Caco-2 (cell line): ENCODE measurements around the gene HEPH. TPM values are rescaled to one million over a fixed set of nuclear protein-coding genes. Genes with fewer than 3 reads are reported as not detected.

Experiments
- BruUV-seq: library from RNA; stranded (reverse); fragments of 400-500 nt; replicated peaks from 2 replicates; lab custom pipeline; 2021; lab: Mats Ljungman, UMichigan
- CTCF ChIA-PET: fragments of 300-600 bp; sonication (Branson Sonifier 250); formaldehyde crosslinking; loops from one replicate; lab custom pipeline; 2022; ENCODE audit warnings: antibody characterized with exemption; lab: Charles Lee
- POLR2A ChIA-PET: fragments of 300-600 bp; sonication (Branson Sonifier 250); formaldehyde crosslinking; loops from one replicate; lab custom pipeline; 2022; ENCODE audit warnings: antibody characterized with exemption; lab: Charles Lee
- DNase-seq, 2 experiments: peaks; one replicate each; pipeline versions ENCODE4 v3.0.0 to v3.0.0-alpha.2; 2020 to 2022
- H3K27me3 ChIP-seq: replicated peaks from 2 replicates; pipeline ENCODE4 v1.6.0; 2011; ENCODE audit warnings: low read length; ENCODE audit not compliant: control insufficient read depth, insufficient read depth
- H3K36me3 ChIP-seq: 2 replicates; pipeline ENCODE4 v1.5.1; 2011; ENCODE audit warnings: low read length; ENCODE audit not compliant: control insufficient read depth, insufficient read depth
- H3K4me1 ChIP-seq: fragments of 250-450 bp; sonication (Bioruptor Pico); 2 replicates; pipeline ENCODE4 v1.5.1; 2020; ENCODE audit warnings: mild to moderate bottlenecking
- H3K4me3 ChIP-seq: 2 replicates; pipeline ENCODE4 v1.5.1; 2011; ENCODE audit warnings: low read depth, mild to moderate bottlenecking, control low read depth, low read length
- H3K9me3 ChIP-seq: fragments of 250-450 bp; sonication (Bioruptor Pico); 2 replicates; pipeline ENCODE4 v1.5.1; 2020; ENCODE audit warnings: mild to moderate bottlenecking, moderate library complexity
- H3K27ac Mint-ChIP-seq: one replicate; pipeline ENCODE4 v1.8.0; 2022; ENCODE audit warnings: mixed read lengths; ENCODE audit not compliant: unreplicated experiment
- H3K27me3 Mint-ChIP-seq: one replicate; pipeline ENCODE4 v1.8.0; 2022; ENCODE audit warnings: mixed read lengths; ENCODE audit not compliant: insufficient read depth, unreplicated experiment
- H3K36me3 Mint-ChIP-seq: one replicate; pipeline ENCODE4 v1.8.0; 2022; ENCODE audit warnings: mild to moderate bottlenecking, mixed read lengths; ENCODE audit not compliant: insufficient read depth, unreplicated experiment
- H3K4me1 Mint-ChIP-seq: one replicate; pipeline ENCODE4 v1.8.0; 2022; ENCODE audit warnings: low read depth, mixed read lengths; ENCODE audit not compliant: unreplicated experiment
- H3K4me3 Mint-ChIP-seq: one replicate; pipeline ENCODE4 v1.8.0; 2022; ENCODE audit warnings: mild to moderate bottlenecking, moderate library complexity, mixed read lengths; ENCODE audit not compliant: unreplicated experiment
- H3K9me3 Mint-ChIP-seq: one replicate; pipeline ENCODE4 v1.8.0; 2022; ENCODE audit warnings: mixed read lengths; ENCODE audit not compliant: unreplicated experiment
- CTCF ChIP-seq, 2 experiments: fragments of 200-600 bp in 1 of 2; IDR thresholded peaks; 1 replicate in 1 of 2; 2 replicates in 1 of 2; pipeline versions ENCODE4 v1.5.1 to v1.8.0; 2011 to 2022; ENCODE audit warnings: antibody characterized with exemption in 1 of 2, control low read depth in 1 of 2, inconsistent platforms in 1 of 2, low read depth in 1 of 2, low read length in 1 of 2, mild to moderate bottlenecking in 1 of 2, moderate library complexity in 1 of 2; ENCODE audit not compliant: insufficient read depth in 1 of 2, severe bottlenecking in 1 of 2, unreplicated experiment in 1 of 2
- intact Hi-C: fragments of 100-400 bp; cut with micrococcal nuclease; formaldehyde crosslinking; loops from one replicate; pipeline ENCODE4 v1.10.0; 2022; ENCODE audit not compliant: unreplicated experiment
- total RNA-seq: library from RNA; stranded (reverse); gene quantifications from 2 replicates; pipeline ENCODE4 v1.2.3, GENCODE V29; 2022

HEPH gene
- total RNA-seq, 1 experiment from 2014 or later: 27.9 TPM

DNA sequence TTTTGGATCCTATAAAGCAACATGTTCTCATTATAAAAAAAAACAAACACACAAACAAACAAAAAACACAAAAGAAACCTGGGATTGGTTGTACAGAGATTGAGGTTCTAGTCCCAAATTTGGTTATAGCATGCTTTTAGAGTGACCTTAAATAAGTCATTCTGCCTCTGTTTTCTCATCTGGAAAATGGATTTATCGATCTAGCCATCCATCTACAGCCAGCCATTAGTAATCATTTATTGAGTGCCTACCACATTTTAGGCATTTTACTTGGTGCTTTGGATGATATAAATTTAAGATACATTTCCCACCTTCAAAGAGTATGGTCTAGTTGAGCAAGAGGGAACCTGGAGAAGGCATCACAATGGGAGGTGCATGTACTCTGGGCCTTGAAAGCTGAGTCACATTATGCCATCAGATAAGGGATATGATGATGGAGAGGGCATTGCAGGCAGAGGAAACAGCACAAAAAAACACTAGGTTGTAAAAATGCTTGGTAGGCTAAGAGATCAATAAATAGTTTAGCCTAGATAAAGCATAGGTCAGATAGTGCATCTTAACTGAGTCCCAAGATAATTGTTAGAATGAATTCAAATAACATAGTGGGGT, 91.4 kb downstream of the HEPH start:
- Histone ChIP-seq H3K9me3 (no peaks in the 10 kb centered on the region), H3K36me3 (no peaks in the 10 kb centered on the region), H3K27me3 (no peaks in the 10 kb centered on the region), H3K4me1 (no peaks in the 10 kb centered on the region), H3K4me3 (no peak overlapping the region)
- no peak overlapping the region for H3K4me3 Mint-ChIP-seq
- no peak overlapping the region for H3K27ac Mint-ChIP-seq
- BruUV-seq: no TSS peak
- ChIA-PET POLR2A (no interaction called here), CTCF (no interaction called here)
- peaks cover 26% of the 10 kb centered on the region for H3K9me3 Mint-ChIP-seq
- no peaks in the 10 kb centered on the region for H3K27me3 Mint-ChIP-seq
- TF ChIP-seq CTCF (IDR thresholded peaks at IDR 0.05; ENCODE audit: insufficient read depth in 1 of 2, low read depth in 1 of 2, low read length in 1 of 2, severe bottlenecking in 1 of 2, unreplicated experiment in 1 of 2): no peak
- peaks cover 51% of the 10 kb centered on the region for H3K36me3 Mint-ChIP-seq
- H3K4me1 Mint-ChIP-seq: no peaks in the 10 kb centered on the region
- no peak for DNase-seq
- intact Hi-C loops: no loop called here

GRCh38 chrX:66262807-66263206, 98.8 kb downstream of the HEPH start:
- TF ChIP-seq CTCF (IDR thresholded peaks at IDR 0.05; ENCODE audit: insufficient read depth in 1 of 2, low read depth in 1 of 2, low read length in 1 of 2, severe bottlenecking in 1 of 2, unreplicated experiment in 1 of 2): no peak

More at GRCh38 chrX:66262807-66263206, 98.8 kb downstream of the HEPH start:
- no peaks in the 10 kb centered on the region for H3K27me3 ChIP-seq
- no TSS peak for BruUV-seq
- POLR2A ChIA-PET: no interaction called here
- H3K27me3 Mint-ChIP-seq: no peaks in the 10 kb centered on the region
- H3K27ac Mint-ChIP-seq: no peak overlapping the region
- H3K4me3 ChIP-seq: no peak overlapping the region
- H3K9me3 ChIP-seq: no peaks in the 10 kb centered on the region
- H3K4me3 Mint-ChIP-seq: no peak overlapping the region
- H3K36me3 Mint-ChIP-seq: peaks cover 50% of the 10 kb centered on the region
- intact Hi-C loops: no loop called here
- H3K4me1 ChIP-seq: no peaks in the 10 kb centered on the region; the same call in 1 of the 2 replicates
- H3K4me1 Mint-ChIP-seq: peaks cover 5% of the 10 kb centered on the region
- no peak for DNase-seq
- CTCF ChIA-PET: no interaction called here
- peaks cover 19% of the 10 kb centered on the region for H3K9me3 Mint-ChIP-seq
- no peaks in the 10 kb centered on the region for H3K36me3 ChIP-seq

Other genes with a start within 250 kb of the HEPH start
- not detected in 2 replicates for gene VSIG4, start 124.2 kb upstream of the HEPH start, total RNA-seq